Natural killer cell (primary cell): Measurements from ENCODE around the gene SYNJ2. TPM values are rescaled to one million over a fixed set of nuclear protein-coding genes. Genes with fewer than 3 reads are reported as not detected.

Experiments
- ATAC-seq, 3 donors: fragments of 150-1000 bp in 2 of 3; fragments of 200-7000 bp in 1 of 3; cut with Tn5 transposase; 1 replicate in 1 of 3; 2 replicates in 2 of 3; pipeline ENCODE4 v1.10.0; 2021; ENCODE audit warnings: mild to moderate bottlenecking in 2 of 3, moderate library complexity in 2 of 3
- DNase-seq, 2 donors: peaks; one replicate each; pipeline versions ENCODE4 v3.0.0 to v3.0.0-alpha.2; 2013 to 2021; ENCODE audit warnings: mixed read lengths in 1 of 2
- H3K27ac ChIP-seq: one replicate; pipeline ENCODE4 v1.5.1; 2013; ENCODE audit warnings: mild to moderate bottlenecking, low read length
- H3K27me3 ChIP-seq: one replicate; pipeline ENCODE4 v1.6.1; 2013; ENCODE audit warnings: low read length; ENCODE audit not compliant: control insufficient read depth, insufficient read depth
- H3K36me3 ChIP-seq: one replicate; pipeline ENCODE4 v1.6.1; 2013; ENCODE audit warnings: low read length; ENCODE audit not compliant: control insufficient read depth, insufficient read depth
- H3K4me1 ChIP-seq: one replicate; pipeline ENCODE4 v1.6.1; 2013; ENCODE audit warnings: low read length; ENCODE audit not compliant: control insufficient read depth, insufficient read depth
- H3K4me3 ChIP-seq: one replicate; pipeline ENCODE4 v1.5.1; 2013; ENCODE audit warnings: low read length
- H3K9me3 ChIP-seq: one replicate; pipeline ENCODE4 v1.6.1; 2013; ENCODE audit warnings: low read length; ENCODE audit not compliant: control insufficient read depth, insufficient read depth
- H3K27ac Mint-ChIP-seq, 2 donors: one replicate each; pipeline ENCODE4 v1.8.0; 2022; ENCODE audit warnings: mild to moderate bottlenecking in 2 of 2, mixed read lengths in 2 of 2, moderate library complexity in 1 of 2
- H3K27me3 Mint-ChIP-seq, 2 donors: one replicate each; pipeline ENCODE4 v1.8.0; 2022; ENCODE audit warnings: low read depth in 2 of 2, mixed read lengths in 2 of 2
- H3K36me3 Mint-ChIP-seq: one replicate; pipeline ENCODE4 v1.8.0; 2022; ENCODE audit warnings: mixed read lengths
- H3K4me1 Mint-ChIP-seq, 2 donors: one replicate each; pipeline ENCODE4 v1.8.0; 2022; ENCODE audit warnings: mixed read lengths in 2 of 2
- H3K4me3 Mint-ChIP-seq: one replicate; pipeline ENCODE4 v1.8.0; 2022; ENCODE audit warnings: mild to moderate bottlenecking, moderate library complexity, mixed read lengths
- H3K9me3 Mint-ChIP-seq, 2 donors: one replicate each; pipeline ENCODE4 v1.8.0; 2022; ENCODE audit warnings: mixed read lengths in 2 of 2
- WGBS: methylation state at CpG from one replicate; pipeline ENCODE4 v1.1.7; 2013; ENCODE audit warnings: missing lambda C conversion rate; ENCODE audit not compliant: insufficient coverage; 5-methylcytosine and 5-hydroxymethylcytosine counted together
- intact Hi-C: fragments of 100-400 bp; cut with micrococcal nuclease; formaldehyde crosslinking; loops from one replicate; pipeline ENCODE4 v1.14.2; 2022
- total RNA-seq, 4 donors: library from RNA; stranded (reverse); fragments of 120-200 nt in 1 of 4; gene quantifications; one replicate each; pipeline versions ENCODE4 v1.2.3 to v1.2.4, GENCODE V29; 2013 to 2022
- TF ChIP-seq, protein P1 (sequence below): fragments of 200-600 bp; IDR thresholded peaks from one replicate; pipeline ENCODE4 v1.8.0; 2022; ENCODE audit warnings: antibody characterized with exemption

SYNJ2 gene
- total RNA-seq, 3 donors from 2014 or later (not counting 1 experiment from before 2014, with no cell fraction given) = 24.4 to 47.0 (median 28.0) TPM

DNA sequence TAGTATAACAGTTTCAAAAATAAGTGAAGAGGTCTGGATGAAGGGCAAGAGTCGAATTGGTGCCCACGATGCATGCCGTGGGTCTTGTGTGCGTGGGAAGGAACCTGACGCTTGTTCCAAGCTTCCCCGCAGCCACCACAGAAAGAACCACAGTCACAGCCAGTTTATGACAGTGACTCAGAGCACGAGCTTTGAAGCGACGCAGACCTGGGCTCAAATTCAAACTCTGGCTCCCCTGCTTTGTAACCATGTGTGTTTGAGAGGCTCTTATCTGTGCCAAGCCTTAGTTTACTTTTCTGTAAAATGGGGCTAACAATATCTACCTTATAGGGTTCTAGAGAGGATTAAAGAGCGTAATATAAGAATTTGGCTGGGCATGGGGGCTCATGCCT is 65.5 kb downstream of the SYNJ2 start:
- H3K4me1 Mint-ChIP-seq = peaks cover 22 to 38% of the 10 kb centered on the region in 2 donors
- Histone ChIP-seq H3K27me3 (no peaks in the 10 kb centered on the region), H3K4me3 (no peak overlapping the region), H3K27ac (no peak overlapping the region), H3K9me3 (no peaks in the 10 kb centered on the region), H3K4me1 (peaks cover 12% of the 10 kb centered on the region), H3K36me3 (peaks cover 7% of the 10 kb centered on the region)
- intact Hi-C loops = no loop called here
- peak in 2 of 3 donors; percentile 55 to 69 for ATAC-seq
- H3K27me3 Mint-ChIP-seq = no peaks in the 10 kb centered on the region
- peak overlapping the region; percentile 57 for H3K4me3 Mint-ChIP-seq
- H3K36me3 Mint-ChIP-seq = no peaks in the 10 kb centered on the region
- 49% methylated on average over 10 of the region's 10 CpGs for WGBS
- peak; percentile 38 to 49 for DNase-seq
- H3K27ac Mint-ChIP-seq = peak overlapping the region; percentile 67 to 79
- no peaks in the 10 kb centered on the region for H3K9me3 Mint-ChIP-seq
- TF ChIP-seq, protein P1, sequence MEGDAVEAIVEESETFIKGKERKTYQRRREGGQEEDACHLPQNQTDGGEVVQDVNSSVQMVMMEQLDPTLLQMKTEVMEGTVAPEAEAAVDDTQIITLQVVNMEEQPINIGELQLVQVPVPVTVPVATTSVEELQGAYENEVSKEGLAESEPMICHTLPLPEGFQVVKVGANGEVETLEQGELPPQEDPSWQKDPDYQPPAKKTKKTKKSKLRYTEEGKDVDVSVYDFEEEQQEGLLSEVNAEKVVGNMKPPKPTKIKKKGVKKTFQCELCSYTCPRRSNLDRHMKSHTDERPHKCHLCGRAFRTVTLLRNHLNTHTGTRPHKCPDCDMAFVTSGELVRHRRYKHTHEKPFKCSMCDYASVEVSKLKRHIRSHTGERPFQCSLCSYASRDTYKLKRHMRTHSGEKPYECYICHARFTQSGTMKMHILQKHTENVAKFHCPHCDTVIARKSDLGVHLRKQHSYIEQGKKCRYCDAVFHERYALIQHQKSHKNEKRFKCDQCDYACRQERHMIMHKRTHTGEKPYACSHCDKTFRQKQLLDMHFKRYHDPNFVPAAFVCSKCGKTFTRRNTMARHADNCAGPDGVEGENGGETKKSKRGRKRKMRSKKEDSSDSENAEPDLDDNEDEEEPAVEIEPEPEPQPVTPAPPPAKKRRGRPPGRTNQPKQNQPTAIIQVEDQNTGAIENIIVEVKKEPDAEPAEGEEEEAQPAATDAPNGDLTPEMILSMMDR = no peak

DNA sequence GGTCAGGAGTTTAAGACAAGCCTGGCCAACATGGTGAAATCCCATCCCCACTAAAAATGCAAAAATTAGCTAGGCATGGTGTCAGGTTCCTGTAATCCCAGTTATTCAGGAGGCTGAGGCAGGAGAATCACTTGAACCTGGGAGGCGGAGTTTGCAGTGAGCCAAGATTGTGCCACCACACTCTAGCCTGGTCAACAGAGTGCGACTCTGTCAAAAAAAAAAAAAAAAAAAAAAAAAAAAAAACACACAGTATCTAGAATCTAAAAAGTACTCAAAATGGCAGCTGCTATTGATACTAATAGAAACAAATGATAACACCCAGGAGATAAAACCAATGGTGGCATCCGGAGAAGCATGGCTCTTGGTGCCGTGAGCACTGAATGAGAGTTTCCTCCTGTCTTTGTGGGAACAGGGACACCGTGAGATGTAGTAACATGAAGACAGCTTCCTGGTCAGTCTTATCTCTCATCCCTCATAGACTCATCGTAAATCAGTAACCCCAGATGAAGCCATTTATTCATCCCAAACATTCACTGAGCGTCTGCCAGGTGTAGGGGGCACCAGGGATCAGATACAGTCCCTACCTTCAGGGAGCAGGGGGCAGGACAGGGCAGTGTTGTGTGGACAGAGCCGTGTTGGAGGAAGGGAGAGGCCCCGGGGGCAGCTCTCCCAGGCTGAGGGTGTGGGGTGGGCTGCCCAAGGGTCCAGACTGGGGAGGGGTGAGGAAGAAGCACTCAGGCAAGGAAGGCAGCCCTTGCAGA is 66.1 kb downstream of the SYNJ2 start:
- 97% methylated on average over 7 of the region's 9 CpGs for WGBS
- Histone ChIP-seq H3K4me1 (peaks cover 12% of the 10 kb centered on the region), H3K27ac (no peak overlapping the region), H3K9me3 (no peaks in the 10 kb centered on the region), H3K36me3 (peaks cover 7% of the 10 kb centered on the region), H3K27me3 (no peaks in the 10 kb centered on the region), H3K4me3 (no peak overlapping the region)
- peak overlapping the region; percentile 67 to 81 for H3K27ac Mint-ChIP-seq
- H3K9me3 Mint-ChIP-seq = no peaks in the 10 kb centered on the region
- no peaks in the 10 kb centered on the region for H3K27me3 Mint-ChIP-seq
- no peak for DNase-seq
- no peak overlapping the region for H3K4me3 Mint-ChIP-seq
- TF ChIP-seq, protein P1 = no peak
- H3K36me3 Mint-ChIP-seq = no peaks in the 10 kb centered on the region
- no peak for ATAC-seq
- peaks cover 22 to 38% of the 10 kb centered on the region in 2 donors for H3K4me1 Mint-ChIP-seq
- intact Hi-C loops = no loop called here

DNA sequence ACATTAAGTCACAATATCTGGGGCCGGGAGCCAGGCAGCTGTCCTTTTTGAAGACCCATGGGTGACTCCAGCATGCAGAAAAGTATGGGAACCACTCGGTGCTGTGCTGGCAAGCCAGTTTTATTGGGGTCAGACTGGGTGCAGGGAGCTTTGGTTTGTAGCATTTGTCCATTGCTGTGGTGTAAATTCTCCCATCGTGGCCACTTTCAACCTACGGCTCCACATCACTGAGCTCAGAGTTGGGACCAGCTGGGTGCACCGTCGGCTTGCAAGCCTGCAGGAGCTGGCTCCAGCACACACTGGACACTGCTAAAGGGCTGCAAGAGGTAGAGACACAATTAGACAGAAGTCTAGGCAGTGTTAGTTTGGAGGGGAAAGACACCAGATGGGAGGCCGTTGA is 66.9 kb downstream of the SYNJ2 start:
- no peak for ATAC-seq
- H3K9me3 ChIP-seq = no peaks in the 10 kb centered on the region
- H3K4me1 Mint-ChIP-seq = peaks cover 22 to 41% of the 10 kb centered on the region in 2 donors
- WGBS = 96% methylated on average over 7 of the region's 7 CpGs
- no peak overlapping the region for H3K27ac ChIP-seq
- H3K4me1 ChIP-seq = peaks cover 12% of the 10 kb centered on the region
- peaks cover 4% of the 10 kb centered on the region for H3K36me3 ChIP-seq
- no peak overlapping the region for H3K4me3 ChIP-seq
- peak overlapping the region in 1 of 2 donors; percentile 81 for H3K27ac Mint-ChIP-seq
- intact Hi-C loops = no loop called here
- TF ChIP-seq, protein P1 = no peak
- no peaks in the 10 kb centered on the region for H3K9me3 Mint-ChIP-seq
- H3K4me3 Mint-ChIP-seq = no peak overlapping the region
- no peaks in the 10 kb centered on the region for H3K27me3 Mint-ChIP-seq
- no peaks in the 10 kb centered on the region for H3K36me3 Mint-ChIP-seq
- H3K27me3 ChIP-seq = no peaks in the 10 kb centered on the region
- DNase-seq = no peak
